Right kidney (tissue), 1 donor: ENCODE measurements around the gene KIAA0753.

Source experiments
- DNase-seq: peaks from one replicate; pipeline ENCODE4 v3.0.0-alpha.2; 2016

KIAA0753 gene

DNA sequence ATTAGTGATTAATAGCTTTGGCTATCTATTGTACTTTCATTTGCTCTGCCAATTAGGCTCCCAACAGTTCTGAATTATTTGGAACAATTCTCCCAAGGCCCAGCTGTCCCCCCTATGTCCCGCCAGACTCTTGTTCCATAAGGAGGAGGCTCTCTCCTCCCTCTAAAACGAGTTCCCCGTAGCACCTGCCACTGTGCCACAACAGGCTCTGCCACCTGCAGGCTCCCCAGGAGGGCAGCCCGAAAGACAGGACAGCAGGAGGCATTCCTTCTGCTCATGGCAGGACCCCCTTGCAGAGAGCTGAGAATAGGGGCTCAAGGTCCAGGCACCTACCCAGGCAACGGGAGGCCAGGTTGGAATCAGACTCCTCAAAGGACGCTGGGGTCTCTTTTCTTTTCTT lies 93.2 kb downstream of the KIAA0753 start:
- no peak for DNase-seq

DNA sequence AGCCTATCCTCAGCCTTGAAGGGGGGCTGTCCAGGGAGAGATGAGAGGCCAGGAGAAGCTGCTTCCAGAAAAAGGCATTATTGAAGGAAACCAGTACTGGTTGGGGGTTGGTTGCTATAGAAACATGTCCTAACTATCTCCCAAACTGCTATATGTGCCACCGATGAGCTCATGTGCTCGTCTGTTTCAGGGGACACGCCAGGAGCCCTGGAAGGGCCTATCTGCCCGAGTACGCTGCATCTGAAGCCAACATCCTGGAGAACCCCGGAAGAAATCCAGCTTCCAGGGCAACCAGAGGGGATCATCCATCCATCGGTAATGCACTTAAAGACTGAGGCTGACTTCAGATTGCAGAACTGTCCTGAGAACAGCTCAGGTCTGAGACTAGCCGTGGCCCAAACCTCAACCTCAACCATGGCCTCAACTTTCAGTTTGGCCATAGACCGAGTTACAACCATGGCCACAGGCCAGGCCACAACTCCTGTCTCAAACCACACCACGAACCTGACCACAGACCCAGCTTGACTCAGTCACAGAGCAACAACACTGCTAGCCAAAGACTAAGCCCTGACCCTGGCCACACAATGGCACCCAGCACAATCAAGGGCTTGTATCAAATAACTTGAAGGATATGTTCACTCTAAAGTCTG lies 94.3 kb downstream of the KIAA0753 start:
- no peak for DNase-seq

DNA sequence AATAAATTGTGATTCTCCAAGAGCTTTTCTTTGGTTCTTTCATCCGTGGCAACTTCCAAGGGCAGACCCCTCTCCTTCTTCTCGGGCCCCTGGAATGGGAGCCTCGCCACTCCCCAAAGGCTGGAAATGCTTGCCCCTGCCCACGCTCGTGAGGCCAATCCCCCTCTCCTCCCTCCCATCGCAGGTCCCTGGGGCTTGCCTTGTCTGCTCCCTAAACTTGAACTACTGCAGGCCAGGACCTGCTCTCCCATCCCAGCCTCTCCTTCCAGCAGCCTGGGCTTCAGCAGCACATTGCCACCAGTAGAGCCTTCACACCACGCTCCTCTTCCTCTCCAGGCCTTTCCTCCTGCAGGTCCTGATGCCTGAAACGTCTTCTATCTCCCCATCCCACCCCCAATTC lies 95.2 kb downstream of the KIAA0753 start:
- DNase-seq: no peak

DNA sequence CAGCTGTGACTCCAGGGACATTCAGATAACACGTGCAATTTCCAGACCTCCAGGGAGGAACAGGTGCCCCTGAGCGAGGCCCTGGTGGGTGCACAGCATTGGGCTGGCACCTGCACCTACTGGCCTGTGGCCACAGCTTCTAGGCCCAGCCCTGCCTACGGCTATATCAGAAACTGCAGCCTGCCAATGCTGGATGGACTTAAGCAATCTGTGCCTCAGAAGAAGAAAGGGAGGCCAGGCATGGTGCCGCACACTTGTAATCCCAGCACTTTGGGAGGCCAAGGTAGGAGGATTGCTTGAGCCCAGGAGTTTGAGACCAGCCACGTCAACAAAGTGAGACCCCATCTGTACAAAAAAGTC lies 96.5 kb downstream of the KIAA0753 start:
- no peak for DNase-seq

DNA sequence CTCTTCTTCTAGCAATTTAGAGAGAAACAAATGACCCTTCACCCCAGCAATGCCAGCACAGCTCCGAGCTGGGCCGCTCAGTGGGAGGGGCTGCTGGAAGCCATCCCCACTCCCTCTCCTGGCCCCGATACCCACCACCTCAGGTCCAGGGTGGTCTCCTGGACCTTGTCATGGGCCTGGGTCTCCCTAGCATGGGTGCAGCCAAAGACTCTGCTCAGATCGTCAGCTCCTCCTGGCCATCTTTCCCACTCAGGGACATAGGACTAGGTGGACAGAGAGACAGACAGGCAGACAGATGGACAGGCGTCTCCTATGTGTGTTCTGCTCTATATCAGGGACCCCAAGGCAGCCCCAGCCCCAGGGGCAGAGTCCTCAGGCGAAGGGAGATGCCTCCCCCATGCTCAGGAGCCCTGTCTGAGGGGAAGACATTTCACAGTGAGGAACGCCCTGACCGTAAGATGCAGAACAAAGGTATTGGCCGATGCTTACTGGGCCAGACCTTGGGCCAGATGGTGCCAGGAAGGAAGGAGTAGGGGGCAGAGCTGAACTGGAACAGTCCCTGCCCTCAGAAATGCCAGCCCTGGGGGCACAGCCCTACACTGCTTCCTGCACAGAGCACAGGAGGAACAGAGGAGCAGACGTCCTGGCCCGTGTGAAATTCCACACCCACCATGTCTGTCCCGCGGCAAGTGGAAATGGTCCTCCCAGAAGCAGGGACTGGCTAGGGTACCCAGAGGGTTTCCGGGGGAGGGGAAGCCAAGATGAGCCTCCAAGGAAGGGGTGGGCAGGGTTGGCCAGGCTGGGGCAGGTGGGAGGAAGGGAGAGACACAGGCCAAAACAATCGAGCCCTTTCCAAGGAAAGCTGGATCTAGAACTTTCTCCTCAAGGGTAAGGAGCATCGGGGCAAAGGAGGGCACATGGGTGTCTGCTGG lies 97.2 kb downstream of the KIAA0753 start:
- DNase-seq: no peak

DNA sequence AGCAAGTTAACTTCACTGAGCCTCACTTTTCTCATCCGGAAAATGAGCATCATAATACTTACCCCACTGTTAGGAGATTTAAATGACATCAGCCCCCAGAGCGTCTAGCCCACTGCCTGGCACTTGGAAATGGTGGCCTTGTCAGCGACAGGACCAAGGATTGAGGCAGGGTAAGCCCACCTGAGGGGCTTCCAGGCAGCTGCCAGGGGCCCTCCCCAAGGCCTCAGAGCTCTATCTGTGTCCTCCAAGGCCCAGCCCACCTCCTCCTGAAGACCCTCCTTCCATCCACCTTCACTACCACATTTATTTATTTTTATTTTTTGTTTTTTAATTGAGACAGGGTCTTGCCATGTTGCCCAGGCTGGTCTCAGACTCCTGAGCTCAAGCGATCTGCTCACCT lies 97.9 kb downstream of the KIAA0753 start:
- DNase-seq: no peak

DNA sequence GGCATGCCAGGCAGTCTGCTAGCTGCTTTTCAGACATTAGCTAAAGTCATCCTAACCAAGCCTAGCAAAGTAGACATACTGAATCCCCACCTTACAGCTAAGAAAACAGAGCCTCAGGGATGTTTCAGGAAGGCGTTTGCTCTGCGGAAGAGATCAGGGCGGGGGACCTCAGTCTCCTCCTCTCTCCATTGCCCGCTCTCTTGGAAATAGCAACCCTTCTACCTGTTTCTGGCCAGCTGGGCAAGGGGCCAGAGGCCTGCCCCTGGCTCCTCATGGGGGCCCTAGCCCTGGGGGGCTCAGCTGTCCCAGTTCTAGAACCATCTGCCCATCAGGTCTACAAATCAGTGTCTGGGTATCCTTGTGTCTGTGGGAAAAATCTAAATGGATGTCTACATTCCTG lies 98.6 kb downstream of the KIAA0753 start:
- no peak for DNase-seq

DNA sequence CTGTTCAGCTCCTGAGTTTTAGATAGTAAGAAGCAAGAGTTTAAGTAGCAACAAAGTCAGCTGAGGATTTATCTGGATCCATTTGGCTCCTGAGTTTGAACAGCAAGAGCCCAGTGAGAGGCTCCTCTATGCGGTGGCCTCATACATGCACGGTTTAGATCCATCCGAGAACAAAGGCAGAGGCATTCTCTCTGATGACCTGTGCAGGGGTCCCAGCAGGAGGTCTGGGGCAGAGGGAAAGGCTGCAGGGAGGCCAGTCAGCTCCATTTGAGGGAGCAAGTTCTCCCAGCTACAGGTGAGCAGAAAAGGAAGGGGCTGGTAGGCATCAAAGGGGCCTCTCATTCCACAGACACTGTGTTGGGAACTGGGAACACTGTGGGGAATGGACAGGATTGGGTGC lies 100.6 kb downstream of the KIAA0753 start:
- no peak for DNase-seq

DNA sequence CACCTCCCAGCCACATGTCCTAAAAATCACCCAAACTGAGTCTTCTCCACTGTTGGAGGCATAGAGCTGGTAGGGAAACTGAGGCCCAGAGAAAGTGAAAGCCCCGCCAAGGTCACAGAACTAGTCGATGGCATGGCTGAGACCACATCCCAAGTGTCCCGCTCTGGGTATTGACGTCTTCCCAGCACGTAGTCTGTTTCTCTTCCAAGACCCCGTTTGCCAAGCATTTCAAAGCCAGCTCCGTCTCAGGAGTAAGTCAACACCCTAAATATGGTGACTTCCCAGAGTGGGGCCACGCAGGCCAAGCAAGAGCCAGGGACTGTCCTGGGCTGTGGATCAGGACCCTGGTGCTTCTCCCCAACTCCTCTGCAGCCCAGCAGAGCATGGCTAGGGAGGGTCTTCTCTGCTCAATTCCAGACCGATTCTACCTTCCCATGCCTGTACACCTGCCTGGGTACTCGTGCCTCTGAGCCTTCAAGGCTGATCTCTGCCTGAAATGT lies 103.9 kb downstream of the KIAA0753 start:
- DNase-seq: no peak

DNA sequence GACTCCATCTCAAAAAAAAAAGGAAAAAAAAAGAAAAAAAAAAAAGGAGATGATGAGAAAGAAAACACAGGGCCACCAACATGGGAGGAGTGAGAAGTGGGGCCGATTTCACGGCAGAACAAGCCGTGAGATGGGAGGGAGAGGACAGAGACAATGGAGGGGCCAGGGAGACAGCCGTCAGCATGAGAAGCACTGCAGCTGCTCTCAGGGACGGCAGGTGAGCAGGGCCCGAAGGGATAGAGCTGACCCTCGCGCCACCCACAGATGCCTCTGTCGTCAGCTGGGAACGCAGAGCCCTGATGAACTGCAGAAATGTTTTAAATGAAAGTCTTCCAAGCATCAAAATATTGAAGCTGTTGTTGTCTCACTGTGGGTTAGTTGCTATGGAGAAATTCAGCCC lies 104.5 kb downstream of the KIAA0753 start:
- no peak for DNase-seq

DNA sequence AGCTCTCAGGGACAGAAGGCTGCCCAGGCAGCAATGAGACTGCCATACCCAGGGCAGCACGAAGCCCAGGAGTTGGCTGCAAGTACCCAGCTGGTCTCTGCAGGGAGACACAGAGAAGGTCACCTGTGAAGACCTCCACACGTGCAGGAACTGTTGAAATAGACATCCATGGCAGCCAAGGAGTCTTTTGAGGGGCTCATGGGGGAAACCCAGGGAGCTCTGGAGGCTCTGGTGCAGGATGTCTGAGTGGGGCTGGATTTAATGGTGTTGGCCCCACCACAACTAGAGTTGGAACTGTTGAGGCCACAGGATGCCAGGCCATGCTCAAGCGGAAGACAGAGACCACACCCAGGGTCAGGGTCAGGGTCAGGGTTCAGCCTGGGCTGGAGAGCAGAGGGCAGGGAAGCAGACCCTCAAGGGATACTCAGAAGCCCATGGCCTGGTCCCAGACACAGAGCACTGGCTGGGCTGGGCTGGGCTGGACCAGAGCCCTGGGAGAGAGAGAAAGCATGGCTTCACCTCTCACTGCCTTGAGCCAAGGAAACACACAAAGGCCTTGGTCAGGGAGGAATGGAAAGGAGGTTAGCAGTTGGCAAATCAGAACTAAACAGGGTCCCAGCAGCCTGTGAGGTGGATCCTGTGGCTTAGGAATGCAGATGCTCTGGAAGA lies 105.5 kb downstream of the KIAA0753 start:
- no peak for DNase-seq

DNA sequence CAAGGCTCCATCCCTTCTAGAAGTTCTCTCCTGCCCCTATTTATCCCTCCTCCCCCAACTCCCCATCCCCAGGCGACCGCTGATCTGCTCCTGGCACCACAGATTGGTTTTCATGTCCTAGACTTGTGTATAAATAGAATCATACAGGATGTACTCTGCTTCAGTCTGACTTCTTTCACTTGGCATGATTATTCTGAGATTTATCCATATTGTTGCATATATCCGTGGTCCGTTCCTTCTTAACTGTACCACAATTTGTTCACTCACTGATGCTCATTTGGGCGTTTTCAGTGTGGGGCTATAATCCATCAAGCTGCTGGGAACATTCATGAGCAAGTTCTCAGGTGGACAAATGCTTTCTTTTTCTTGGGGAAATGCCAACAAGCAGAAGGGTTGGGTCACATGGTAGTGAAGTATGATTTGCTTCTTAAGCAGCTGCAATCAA lies 108.0 kb downstream of the KIAA0753 start:
- DNase-seq: no peak

DNA sequence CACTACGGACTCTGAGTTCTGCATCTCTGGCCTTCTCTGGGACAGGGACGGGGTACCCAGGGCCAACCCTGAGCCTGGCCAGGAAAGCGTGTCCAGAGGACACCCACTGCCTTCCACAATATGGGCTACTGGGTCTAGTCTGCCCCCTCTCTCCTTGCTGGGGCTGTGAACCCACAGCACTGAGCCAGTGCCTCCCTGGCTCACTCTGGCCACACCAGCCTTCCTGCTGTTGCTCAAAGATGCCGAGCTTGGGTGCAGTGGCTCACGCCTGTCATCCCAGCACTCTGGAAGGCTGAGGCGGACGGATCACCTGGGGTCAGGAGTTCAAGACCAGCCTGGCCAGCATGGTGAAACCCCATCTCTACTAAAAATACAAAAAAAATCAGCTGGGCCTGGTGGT lies 108.9 kb downstream of the KIAA0753 start:
- DNase-seq: no peak

DNA sequence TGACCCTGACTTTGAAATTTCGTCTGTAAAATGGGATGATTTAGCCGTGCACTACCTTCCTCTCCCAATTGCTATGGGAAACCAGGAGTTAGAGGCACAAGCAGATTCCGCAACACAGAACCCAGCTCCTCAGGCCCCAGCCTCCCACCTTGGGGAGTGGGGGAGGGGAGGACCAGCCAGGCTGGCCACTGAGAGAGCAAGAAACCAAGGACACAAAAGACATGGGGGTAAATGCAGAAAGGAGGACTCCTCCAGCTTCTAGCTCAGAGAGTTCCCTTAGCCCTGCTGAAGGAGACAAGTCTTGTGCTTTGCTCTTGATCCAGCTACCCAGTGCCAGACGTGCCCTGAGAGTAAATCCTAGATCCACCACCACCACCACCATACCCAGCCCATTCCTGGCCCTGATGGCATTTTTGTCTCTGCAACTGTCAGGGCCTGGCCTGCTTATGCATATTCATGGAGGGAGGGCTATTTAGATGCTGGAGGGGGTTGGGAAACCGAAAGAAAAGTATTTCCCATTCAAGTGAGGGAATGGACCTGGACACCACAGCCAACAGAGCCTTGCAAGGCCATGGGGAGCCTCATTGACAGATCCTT lies 110.1 kb downstream of the KIAA0753 start:
- DNase-seq: no peak

DNA sequence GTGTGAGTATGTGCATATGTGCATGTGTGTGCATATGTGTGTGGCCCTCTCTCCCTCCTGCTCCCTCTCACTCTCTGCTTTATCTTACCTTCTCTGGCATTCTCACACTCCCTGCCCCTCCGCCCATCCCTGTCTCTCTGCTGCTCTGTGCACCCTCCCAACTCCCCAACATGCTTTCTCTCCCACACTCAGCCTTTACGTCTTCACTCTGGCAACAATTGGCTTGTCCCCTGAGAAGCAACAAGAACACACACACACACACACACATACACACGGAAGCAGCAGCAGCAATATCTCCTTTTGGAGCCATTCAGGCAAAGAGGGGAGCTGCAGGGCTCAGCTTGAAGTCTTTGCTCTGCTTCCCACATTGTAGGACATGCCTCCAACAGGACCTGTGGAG lies 112.0 kb downstream of the KIAA0753 start:
- DNase-seq: no peak
